WERI-Rb-1 (cell line): Measurements from ENCODE around the gene CMKLR1.

Source experiments
- DNase-seq: peaks from one replicate; pipeline ENCODE4 v3.0.0-alpha.2; 2020
- H3K27ac ChIP-seq: fragments of 250-450 bp; sonication (Bioruptor Pico); 2 replicates; pipeline ENCODE4 v1.5.1; 2020; ENCODE audit warnings: mild to moderate bottlenecking, moderate library complexity
- H3K27me3 ChIP-seq: fragments of 250-450 bp; sonication (Bioruptor Pico); 2 replicates; pipeline ENCODE4 v1.5.1; 2021; ENCODE audit warnings: mild to moderate bottlenecking, low read depth, moderate library complexity; ENCODE audit not compliant: insufficient read depth, severe bottlenecking
- H3K36me3 ChIP-seq: fragments of 250-450 bp; sonication (Bioruptor Pico); 2 replicates; pipeline ENCODE4 v1.5.1; 2020; ENCODE audit warnings: mild to moderate bottlenecking, moderate library complexity
- H3K4me3 ChIP-seq: 2 replicates; pipeline ENCODE4 v1.5.1; 2011; ENCODE audit warnings: low read depth, mild to moderate bottlenecking, control low read depth, low read length
- H3K9me3 ChIP-seq: fragments of 250-450 bp; sonication (Bioruptor Pico); 2 replicates; pipeline ENCODE4 v1.5.1; 2021; ENCODE audit warnings: mild to moderate bottlenecking, moderate library complexity; ENCODE audit not compliant: severe bottlenecking
- TF ChIP-seq, protein P1 (sequence below): IDR thresholded peaks from 2 replicates; pipeline ENCODE4 v1.5.1; 2011; ENCODE audit warnings: low read depth, mild to moderate bottlenecking, control low read depth, inconsistent platforms, low read length

CMKLR1 gene, protein sequence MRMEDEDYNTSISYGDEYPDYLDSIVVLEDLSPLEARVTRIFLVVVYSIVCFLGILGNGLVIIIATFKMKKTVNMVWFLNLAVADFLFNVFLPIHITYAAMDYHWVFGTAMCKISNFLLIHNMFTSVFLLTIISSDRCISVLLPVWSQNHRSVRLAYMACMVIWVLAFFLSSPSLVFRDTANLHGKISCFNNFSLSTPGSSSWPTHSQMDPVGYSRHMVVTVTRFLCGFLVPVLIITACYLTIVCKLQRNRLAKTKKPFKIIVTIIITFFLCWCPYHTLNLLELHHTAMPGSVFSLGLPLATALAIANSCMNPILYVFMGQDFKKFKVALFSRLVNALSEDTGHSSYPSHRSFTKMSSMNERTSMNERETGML

DNA sequence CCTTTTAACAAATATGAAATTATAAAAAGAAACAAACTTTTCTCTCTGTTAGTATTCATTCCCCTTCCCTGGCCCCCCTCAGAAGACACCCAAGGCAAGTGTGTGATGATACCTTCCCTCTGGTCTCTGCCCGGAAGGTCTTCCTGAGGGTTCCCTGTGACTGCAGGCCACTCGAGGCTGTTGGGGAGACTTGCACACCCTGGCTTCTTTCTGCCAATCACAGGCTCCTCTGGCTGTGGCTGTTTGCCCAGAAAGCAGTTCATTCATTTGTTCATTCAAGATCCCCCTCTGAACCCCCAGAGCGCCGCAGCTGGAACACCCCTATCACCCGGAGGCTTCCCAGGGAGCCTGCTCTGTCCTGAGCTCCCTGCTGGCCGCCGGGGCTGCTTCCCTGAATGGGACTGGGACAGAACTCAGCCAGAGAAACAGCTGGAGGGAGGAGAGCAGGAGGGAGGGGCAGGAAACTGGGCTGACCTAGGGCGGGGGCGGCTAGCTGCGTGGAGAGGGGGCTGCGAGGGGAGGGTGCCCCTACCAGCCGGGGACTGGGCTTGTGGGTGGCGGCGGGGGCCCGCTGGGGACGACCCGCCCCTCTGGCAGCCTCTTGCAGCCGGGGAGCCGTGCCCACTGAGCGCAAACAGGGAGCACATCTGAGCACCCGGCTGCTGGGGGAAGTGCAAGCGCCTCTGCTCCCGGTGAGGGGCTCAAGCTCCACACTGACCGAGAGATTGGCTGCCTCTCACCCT is at the start of gene CMKLR1:
CMKLR1 (minus strand) TSS at position 397 of the 743 bp plus-strand sequence. CDS start 45,720 bp downstream, outside the sequence.
- Histone ChIP-seq H3K9me3 (no peaks in the 10 kb centered on the region), H3K27me3 (peaks cover 31% of the 10 kb centered on the region), H3K27ac (no peak within 1 kb of the TSS), H3K4me3 (no peak within 1 kb of the TSS), H3K36me3 (no peaks in the 10 kb centered on the region)
- no peak for DNase-seq
- TF ChIP-seq, protein P1, sequence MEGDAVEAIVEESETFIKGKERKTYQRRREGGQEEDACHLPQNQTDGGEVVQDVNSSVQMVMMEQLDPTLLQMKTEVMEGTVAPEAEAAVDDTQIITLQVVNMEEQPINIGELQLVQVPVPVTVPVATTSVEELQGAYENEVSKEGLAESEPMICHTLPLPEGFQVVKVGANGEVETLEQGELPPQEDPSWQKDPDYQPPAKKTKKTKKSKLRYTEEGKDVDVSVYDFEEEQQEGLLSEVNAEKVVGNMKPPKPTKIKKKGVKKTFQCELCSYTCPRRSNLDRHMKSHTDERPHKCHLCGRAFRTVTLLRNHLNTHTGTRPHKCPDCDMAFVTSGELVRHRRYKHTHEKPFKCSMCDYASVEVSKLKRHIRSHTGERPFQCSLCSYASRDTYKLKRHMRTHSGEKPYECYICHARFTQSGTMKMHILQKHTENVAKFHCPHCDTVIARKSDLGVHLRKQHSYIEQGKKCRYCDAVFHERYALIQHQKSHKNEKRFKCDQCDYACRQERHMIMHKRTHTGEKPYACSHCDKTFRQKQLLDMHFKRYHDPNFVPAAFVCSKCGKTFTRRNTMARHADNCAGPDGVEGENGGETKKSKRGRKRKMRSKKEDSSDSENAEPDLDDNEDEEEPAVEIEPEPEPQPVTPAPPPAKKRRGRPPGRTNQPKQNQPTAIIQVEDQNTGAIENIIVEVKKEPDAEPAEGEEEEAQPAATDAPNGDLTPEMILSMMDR: no peak

DNA sequence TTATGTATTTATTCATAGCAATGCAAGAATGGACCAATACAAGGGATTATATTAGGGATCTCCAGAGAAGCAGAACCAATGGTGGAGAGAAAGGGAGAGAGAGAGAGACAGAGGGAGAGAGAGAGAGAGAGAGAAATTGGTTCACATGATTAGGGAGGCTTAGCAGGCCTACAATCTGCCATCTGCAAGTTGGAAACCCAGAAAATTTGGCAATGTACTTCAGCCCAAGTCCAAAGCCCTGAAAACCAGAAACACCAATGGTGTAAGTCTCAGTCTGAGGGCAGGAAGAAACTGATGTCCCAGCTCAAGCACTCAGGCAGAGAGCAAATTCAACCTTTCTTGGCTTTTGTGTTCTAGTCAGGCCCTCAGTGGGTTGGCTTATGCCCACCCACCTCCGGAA is 48.7 kb upstream of the CMKLR1 start:
- no peaks in the 10 kb centered on the region for H3K36me3 ChIP-seq
- H3K27me3 ChIP-seq: peaks cover 33% of the 10 kb centered on the region
- H3K27ac ChIP-seq: no peak overlapping the region
- H3K4me3 ChIP-seq: no peak overlapping the region
- DNase-seq: no peak
- TF ChIP-seq, protein P1: no peak
- peaks cover 7% of the 10 kb centered on the region for H3K9me3 ChIP-seq

DNA sequence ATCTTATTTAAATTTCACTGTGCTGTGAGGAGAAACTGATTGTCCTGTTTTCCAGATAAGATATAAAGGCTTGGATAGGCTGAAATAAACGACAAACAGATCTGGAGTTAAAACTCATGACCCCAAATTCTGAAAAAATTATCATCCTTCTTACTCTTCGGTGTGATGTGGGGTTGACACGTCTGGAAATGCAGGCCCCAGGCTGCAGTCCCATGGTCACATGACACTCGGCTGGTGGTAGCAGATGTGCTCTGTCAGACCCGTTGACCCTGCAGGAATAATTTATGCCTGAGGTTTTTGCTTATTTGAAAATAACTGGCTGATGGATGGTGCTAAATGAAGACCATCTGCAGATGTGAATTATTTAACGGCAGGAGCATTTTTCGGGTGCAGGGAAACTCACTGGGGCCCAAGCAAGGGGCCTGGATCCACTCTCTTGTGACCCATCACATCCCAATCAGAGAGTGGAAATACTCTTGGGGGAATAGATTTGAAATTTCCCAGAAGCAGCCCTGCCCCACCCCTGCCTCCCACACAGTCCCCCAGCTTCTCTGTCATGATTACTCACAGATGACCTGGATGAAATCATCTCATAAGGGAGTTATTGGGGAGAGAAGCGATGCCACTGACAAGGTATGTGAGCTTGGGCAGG is 47.7 kb upstream of the CMKLR1 start:
- Histone ChIP-seq H3K4me3 (no peak overlapping the region), H3K36me3 (no peaks in the 10 kb centered on the region), H3K9me3 (peaks cover 7% of the 10 kb centered on the region), H3K27me3 (peaks cover 26% of the 10 kb centered on the region), H3K27ac (no peak overlapping the region)
- TF ChIP-seq, protein P1: no peak
- no peak for DNase-seq

DNA sequence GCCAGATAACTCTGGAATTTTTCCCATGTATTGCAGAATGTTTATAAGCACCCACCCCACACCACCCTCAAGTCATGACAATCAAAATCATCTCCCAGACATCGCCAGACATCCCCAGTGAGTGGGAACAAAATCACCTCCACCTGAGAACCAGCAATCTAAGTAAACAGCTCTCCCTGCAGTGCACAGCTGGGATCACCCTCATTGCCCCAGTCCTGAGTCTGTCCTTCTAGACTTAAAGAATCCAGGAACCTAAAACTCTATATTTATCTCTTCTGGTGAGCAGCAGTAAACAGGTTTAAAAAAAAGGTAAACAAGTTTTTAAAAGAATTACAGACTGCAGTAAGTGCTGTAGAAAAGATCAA is 43.3 kb upstream of the CMKLR1 start:
- no peak for DNase-seq
- H3K27ac ChIP-seq: no peak overlapping the region
- H3K27me3 ChIP-seq: peaks cover 23% of the 10 kb centered on the region
- H3K9me3 ChIP-seq: peaks cover 7% of the 10 kb centered on the region
- TF ChIP-seq, protein P1: no peak
- no peaks in the 10 kb centered on the region for H3K36me3 ChIP-seq
- H3K4me3 ChIP-seq: no peak overlapping the region

DNA sequence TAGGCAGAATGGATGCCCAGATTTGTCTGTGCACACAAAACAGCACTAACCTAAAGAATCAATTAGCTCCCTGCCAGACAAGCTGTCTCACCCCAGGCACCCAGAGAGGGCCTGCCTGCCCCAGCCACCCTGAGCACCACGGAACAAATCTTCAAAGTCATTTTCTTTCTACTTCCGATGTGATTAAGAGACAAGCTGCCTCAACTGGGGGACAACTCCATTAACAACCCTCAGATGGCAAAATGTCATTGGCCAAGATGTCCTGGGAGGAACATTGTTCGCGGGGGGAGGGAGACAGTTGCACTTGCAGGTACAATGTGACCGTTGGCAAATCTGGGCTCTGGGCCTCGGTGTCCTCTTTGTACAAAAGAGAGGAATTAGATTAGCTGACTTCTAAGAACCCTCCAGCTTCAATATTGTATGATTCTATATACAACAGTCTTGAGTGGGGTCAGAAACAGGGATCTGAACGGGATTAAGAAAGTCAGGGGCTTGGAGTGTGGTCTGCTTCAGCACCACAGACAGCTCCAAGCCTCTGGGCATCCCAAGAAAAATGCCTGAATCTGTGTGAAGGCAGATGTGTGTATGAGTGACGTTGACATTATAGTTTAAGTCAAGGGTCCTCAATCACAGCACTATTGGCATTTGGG is 42.8 kb upstream of the CMKLR1 start:
- Histone ChIP-seq H3K36me3 (no peaks in the 10 kb centered on the region), H3K27me3 (peaks cover 18% of the 10 kb centered on the region), H3K9me3 (peaks cover 7% of the 10 kb centered on the region), H3K4me3 (no peak overlapping the region), H3K27ac (no peak overlapping the region)
- DNase-seq: no peak
- TF ChIP-seq, protein P1: no peak
